Amniotic stem cell (primary cell): ENCODE measurements around the gene PMM2.
"Not testable (repeated sequence)": the region's sequence is repeated elsewhere in the genome, so short reads cannot be mapped to it uniquely, and the experiment has no call there.

Experiments used
- DNase-seq: peaks from one replicate; lab custom pipeline; 2025; lab: John Stamatoyannopoulos, UW

Gene PMM2

GRCh38 chr16:8782673-8783072, 15.0 kb upstream of the PMM2 start:
- DNase-seq = no peak

- no peak for DNase-seq
These were observed 12.2 kb upstream of the PMM2 start for GRCh38 chr16:8785408-8785807.

- DNase-seq = not testable (repeated sequence)
These were observed 11.3 kb upstream of the PMM2 start for GRCh38 chr16:8786316-8786715.

- DNase-seq = no peak
These were observed 9.0 kb upstream of the PMM2 start for GRCh38 chr16:8788578-8789172.

GRCh38 chr16:8795091-8795490, 2.5 kb upstream of the PMM2 start:
- DNase-seq = no peak

GRCh38 chr16:8795818-8796217, 1.8 kb upstream of the PMM2 start:
- no peak for DNase-seq

- no peak for DNase-seq
These were observed 923 bp upstream of the PMM2 start for GRCh38 chr16:8796469-8797363.

GRCh38 chr16:8798174-8798527, 512 bp downstream of the PMM2 start:
- DNase-seq = no peak

GRCh38 chr16:8798535-8799157, 1.0 kb downstream of the PMM2 start:
- DNase-seq = no peak

GRCh38 chr16:8801701-8802100, 4.1 kb downstream of the PMM2 start:
- no peak for DNase-seq

GRCh38 chr16:8803733-8804132, 6.1 kb downstream of the PMM2 start:
- DNase-seq = not testable (repeated sequence)

GRCh38 chr16:8804313-8804712, 6.7 kb downstream of the PMM2 start:
- no peak for DNase-seq

GRCh38 chr16:8806272-8806983, 8.8 kb downstream of the PMM2 start:
- no peak for DNase-seq

- DNase-seq = no peak
These were observed 9.6 kb downstream of the PMM2 start for GRCh38 chr16:8807189-8807588.

- DNase-seq = no peak
These were observed 10.4 kb downstream of the PMM2 start for GRCh38 chr16:8808009-8808408.

GRCh38 chr16:8808613-8809353, 11.1 kb downstream of the PMM2 start:
- no peak for DNase-seq

GRCh38 chr16:8812162-8812843, 14.7 kb downstream of the PMM2 start:
- DNase-seq = no peak

- no peak for DNase-seq
These were observed 16.6 kb downstream of the PMM2 start for GRCh38 chr16:8814095-8814806.

- DNase-seq = no peak
These were observed 19.5 kb downstream of the PMM2 start for GRCh38 chr16:8816967-8817655.
